GM21528 (cell line): ENCODE results near the gene LARP6.

Experiments
- ATAC-seq: cut with Tn5 transposase; IDR thresholded peaks from one replicate; pipeline ENCODE4 v1.9.1; 2021; ENCODE audit warnings: mild to moderate bottlenecking, moderate library complexity; ENCODE audit not compliant: unreplicated experiment, low FRiP score

LARP6 gene

DNA sequence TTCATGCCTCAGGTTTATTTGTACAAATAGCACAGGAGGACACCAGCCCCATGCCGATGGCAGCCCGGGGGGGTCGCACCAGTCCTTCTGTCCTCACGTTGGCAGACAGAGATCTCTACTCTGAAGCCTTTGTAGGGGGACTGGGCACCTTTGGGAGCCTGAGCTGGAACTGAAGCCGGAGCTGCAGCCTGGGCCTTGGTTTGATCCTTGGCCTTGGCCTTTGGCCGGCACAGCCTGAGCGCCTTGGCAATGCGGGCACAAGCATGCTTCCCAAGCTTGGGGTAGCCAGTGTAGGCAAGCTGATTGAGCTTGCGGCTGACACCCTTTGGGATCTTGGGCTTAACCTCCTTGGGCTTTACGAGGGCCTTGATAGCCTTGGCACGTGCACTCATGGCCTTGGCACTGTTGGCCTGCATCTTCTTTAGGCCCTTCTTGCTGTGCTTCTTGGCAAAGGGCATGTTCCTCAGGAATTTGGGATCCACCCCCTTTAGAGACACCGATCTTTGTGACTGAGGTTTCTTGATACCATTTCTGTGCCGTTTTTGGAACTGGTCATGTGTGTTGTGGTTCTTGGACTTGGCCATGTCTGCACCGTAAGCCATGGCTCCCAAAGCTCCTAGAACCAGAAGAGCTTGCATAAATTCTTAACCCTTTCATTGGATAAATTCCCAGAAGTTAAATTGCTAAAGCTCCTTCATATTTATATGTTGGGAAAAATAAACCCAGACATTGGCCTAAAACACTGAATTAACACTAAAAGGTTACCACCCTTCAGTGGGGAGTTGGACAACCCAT is 57.2 kb downstream of the LARP6 start:
- ATAC-seq, result no peak

DNA sequence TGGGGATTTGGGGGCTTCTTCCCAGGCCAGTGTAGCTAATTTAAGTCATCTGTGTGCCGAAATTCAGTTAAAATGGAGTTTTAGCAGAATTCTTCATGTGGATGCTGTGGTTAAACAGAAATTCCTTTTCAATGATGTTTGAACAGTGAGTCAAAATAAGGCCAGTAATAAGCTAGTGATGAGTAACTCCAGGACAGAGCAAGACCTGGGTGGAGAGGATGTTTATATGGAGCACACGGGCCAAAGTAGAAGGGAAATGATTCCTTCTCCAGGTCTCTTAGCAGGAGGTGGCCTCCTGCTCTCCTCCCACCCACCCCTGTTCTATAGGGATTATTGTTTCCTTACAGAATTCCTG is 58.7 kb downstream of the LARP6 start:
- no peak for ATAC-seq

DNA sequence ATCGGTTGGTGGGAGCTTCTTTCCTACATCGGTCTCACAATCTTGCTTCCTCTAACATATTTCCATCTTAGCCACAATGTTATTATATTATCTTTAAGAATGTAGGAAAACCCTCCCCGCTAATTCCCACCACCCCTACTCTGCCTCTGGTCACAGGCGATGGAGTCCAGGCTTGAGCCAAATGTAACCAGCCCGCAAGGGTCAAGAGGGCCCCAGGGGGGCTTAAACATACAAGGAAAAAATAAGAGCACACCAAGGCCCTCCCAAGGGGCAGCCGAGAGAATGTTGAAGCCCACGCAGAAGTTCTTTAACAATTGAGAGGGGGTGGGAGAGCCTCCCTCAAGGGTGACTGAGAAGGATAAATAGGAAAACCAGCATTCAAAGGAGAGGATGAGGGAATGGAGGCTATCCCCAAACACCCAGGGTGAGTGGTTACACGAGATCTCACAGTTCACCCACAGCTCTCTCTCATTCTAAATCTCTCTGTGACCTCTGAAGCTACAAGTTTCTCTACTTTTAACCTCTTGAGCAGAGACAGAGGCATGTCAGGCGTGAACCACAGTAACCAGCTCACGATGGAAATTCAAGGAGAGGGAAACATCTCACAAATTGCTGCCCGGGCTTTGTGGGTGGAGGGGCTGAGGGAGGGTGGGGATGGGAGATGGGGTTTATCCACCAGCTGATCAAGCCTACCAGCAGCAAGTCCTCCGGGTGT is 59.2 kb downstream of the LARP6 start:
- no peak for ATAC-seq

DNA sequence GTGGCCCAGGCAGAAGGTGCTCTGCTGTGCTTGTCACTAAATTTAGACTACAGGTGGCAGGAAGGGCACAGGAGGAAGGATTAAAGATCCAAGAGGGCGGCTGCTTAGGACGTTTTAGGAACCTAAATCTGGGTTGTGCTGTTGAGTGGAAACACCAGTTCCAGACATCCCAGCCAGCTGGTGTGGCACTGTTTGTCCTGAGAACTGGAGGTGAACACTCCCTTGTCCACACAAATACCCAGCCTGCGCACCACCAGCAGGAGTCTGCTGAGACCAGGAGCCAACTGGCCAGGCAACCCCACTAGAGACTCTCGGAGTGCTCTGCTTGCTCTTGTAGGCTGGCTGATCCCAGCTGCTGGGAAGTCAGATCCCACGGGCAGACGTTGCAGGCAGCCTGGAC is 60.3 kb downstream of the LARP6 start:
- ATAC-seq, result no peak

DNA sequence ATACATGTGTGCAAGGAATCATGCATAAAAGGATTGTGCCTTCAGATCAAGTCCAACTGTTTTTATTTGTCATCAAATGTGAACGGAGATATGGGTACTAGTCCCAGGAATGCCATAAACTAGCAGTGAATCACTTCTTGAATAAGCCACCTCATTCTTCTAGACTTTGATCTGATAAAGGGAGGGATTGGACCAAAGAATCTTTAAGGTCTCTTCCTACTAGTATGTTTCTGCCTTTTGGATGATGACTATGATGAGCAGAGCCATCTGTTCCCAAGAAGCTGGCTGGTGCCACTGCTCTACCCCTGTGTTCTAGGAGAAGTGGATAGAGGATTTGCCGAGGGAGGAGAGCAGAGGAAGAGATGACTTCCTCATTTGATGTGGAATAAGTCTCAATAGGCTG is 61.8 kb downstream of the LARP6 start:
- ATAC-seq, result no peak

DNA sequence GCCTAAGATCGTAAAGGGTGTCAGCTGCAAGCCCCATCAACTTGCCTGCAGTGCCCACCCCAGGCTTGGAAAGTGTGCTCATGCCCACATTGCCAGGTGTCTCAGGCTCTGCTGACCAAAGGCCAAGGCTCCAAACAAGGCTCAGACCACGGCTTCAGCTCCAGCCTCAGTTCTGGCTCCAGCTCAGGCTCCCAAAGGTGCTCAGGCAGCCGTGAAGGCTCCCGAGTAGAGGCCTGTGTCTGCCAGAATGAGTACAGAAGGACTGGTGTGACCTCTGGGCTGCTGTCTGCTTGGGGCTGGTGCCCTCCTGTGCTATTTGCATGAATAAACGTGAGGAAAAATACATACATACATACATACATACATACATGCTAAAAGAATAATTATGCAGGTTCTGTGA is 62.7 kb downstream of the LARP6 start:
- no peak for ATAC-seq

DNA sequence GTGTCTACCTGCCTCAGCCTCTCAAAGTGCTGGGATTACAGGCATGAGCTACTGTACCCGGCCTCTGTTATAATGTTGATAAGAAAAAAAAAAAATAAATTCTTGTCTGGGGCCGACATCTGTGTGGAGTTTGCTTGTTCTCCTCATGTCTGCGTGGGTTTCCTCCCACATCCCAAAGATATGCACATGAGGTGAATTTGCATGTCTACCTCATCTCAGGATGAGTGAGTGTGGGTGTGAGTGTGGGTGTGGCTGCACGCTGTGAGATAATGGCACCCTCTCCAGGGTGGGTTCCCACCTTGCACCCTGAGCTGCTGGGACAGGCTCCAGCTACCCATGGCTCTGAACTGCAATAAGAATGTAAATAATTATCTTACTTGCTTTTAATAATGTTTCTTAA is 64.7 kb downstream of the LARP6 start:
- no peak for ATAC-seq

DNA sequence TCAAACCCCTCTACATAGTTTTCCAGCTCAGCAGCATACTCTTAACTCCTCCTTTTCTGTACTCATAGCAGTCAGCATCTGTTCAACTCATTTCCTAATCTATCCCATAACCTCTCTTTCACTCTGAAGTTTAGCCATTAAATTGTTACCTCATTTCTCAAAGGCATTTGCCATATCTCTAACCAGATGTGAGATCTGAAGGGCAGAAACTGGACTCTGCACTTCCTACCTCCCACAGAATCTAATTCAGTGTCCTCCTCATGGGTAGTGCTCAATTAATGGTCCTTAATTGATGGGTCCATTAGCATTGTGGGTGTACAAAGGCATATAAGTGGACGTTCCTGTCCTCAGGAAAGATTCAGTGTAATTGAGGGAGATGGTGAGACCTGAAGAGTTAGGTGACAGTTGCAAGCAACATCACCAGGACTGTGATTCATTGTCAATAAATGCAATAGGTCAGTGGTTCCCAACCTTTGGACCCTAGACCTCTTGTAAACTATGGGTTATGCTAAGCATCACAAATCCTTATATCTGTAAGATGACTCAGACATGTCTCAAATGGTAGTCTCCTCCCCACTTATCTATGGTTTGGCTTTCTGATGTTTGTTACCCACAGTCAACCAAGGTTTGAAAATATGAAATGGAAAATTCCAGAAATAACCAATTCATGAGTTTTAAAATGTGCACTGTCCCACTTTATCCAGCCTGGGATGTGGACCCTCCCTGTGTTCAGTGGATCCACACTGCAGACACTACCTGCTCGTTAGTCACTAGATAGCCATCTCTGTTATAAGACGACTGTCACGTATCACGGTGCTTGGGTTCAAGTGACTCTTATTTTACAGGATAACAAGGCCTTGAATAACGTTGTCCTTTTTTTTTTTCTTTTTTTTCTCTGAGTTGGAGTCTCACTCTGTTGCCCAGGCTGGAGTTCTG is 65.6 kb downstream of the LARP6 start:
- no peak for ATAC-seq

DNA sequence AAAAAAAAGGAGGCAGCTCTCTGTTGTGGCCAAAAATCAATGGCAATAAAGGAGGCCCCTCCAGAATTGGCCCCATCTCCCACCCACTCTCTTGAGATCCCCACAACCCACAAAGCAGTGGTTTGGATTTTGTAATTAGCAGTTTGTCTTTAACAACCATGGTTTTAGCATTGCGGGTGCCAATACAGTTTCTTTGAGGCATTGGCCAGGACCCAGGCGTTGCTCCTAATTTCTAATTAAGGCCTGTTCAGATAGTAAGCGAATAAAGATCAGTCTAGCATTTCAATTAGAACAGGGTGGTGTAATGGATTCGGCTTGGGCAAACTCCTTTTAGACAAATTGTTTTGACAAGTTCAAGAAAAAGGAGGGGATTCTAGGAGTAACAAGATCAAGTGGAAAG is 67.0 kb downstream of the LARP6 start:
- ATAC-seq, result no peak

DNA sequence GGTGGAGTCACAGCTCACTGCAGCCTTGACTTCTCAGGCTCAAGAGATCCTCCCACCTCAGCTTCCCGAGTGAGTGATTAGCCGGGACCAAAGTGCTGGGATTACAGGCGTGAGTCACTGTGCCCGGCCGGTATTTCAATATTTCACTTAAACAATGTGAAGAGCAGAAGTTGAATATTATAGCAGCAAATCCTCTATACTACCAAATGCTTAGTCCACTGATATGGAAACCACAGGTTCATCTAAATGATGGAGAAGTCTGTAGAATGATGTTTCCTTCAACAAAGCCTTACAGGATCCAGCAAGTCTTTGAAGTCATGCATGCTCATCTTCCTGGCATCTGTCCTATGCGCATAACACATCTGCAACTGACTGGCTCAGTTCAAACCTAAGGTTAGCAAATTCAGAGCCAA is 70.3 kb downstream of the LARP6 start:
- ATAC-seq, result no peak

DNA sequence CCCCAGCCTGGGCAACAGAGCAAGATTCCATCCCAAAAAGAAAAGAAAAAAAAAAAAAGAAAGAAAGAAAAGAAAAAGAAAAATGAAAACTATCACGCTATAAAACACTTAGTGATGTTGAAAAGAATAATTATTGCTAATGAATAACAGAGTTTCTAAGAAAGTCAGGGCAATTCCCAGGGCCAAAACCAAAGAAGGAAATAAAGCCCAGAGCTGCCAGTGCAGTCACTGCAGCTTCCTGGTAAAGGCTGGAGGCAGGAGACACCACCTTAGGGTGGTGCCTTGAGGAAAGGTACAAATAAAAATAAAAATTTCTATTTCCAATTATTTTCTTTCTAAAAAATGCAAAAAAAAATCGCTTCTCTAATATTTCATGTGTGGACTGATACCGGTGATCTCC is 70.9 kb downstream of the LARP6 start:
- ATAC-seq, result no peak

DNA sequence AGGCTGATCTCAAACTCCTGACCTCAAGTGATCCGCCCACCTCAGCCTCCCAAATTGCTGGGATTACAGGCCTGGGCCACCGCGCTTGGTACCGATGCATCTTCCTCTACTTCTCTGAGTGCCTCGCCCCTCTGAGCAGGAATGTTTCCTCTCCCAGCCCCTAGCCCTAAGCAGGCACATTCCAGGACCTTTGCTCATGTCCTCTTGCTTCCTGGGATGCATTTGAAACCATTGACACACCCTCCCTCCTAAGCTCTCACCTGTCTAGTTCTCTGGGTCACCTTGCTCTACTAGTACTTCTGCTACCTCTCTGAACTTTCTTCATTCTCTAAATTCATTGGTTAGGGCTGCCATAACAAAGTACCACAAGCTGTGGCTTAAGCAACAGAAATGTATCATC is 72.7 kb downstream of the LARP6 start:
- no peak for ATAC-seq
